SK-N-SH (cell line): ENCODE data around the gene JPT2. TPM values are rescaled to one million over a fixed set of nuclear protein-coding genes. Genes with fewer than 3 reads are reported as not detected.
A peak's percentile ranks its signal among the peaks of the same experiment; 100 is the strongest.

Source experiments
- CTCF ChIA-PET: fragments of 300-600, 350-600 bp; formaldehyde crosslinking; extraction: SDS; loops from one replicate; lab custom pipeline; 2021; lab: Yijun Ruan, JAX
- POLR2A ChIA-PET: fragments of 350-600 bp; sonication (Branson Sonifier 250); formaldehyde crosslinking; extraction: SDS; loops from one replicate; lab custom pipeline; 2020; ENCODE audit warnings: antibody characterized with exemption, inconsistent platforms; lab: Yijun Ruan, JAX
- DNase-seq: peaks from one replicate; pipeline ENCODE4 v3.0.0; 2012
- H2AFZ ChIP-seq: fragments of 200-600 bp; sonication (generic); 2 replicates; pipeline ENCODE4 v1.8.1; 2016; ENCODE audit warnings: antibody characterized with exemption, mild to moderate bottlenecking, low read depth
- H3F3A ChIP-seq: fragments of 200-600 bp; sonication (generic); replicated peaks from 2 replicates; pipeline ENCODE3; 2016; ENCODE audit warnings: antibody characterized with exemption, mild to moderate bottlenecking; ENCODE audit not compliant: insufficient read depth
- H3K27ac ChIP-seq, 2 experiments: fragments of 200-500 bp in 1 of 2; fragments of 200-600 bp in 1 of 2; sonication (Bioruptor generic) in 1 of 2; sonication (generic), shearing (Covaris generic) in 1 of 2; 2 replicates each; pipeline versions ENCODE4 v1.5.1 to v1.6.1; 2014 to 2016; ENCODE audit warnings: low read depth in 2 of 2, inconsistent platforms in 1 of 2, low read length in 1 of 2, mild to moderate bottlenecking in 1 of 2, mixed read lengths in 1 of 2
- H3K27me3 ChIP-seq: fragments of 200-600 bp; sonication (generic), shearing (Covaris generic); 2 replicates; pipeline ENCODE4 v1.6.1; 2016; ENCODE audit warnings: mixed run types; ENCODE audit not compliant: insufficient read depth
- H3K36me3 ChIP-seq, 2 experiments: fragments of 200-500 bp in 1 of 2; fragments of 200-600 bp in 1 of 2; sonication (Bioruptor generic) in 1 of 2; sonication (generic) in 1 of 2; replicated peaks in 1 of 2; 2 replicates each; pipeline versions ENCODE3 to v1.5.1; 2014 to 2016; ENCODE audit warnings: low read length in 1 of 2, mild to moderate bottlenecking in 1 of 2; ENCODE audit not compliant: insufficient read depth in 2 of 2, control insufficient read depth in 1 of 2
- H3K4me1 ChIP-seq, 2 experiments: fragments of 200-500 bp in 1 of 2; fragments of 200-600 bp in 1 of 2; sonication (Bioruptor generic) in 1 of 2; sonication (generic), shearing (Covaris generic) in 1 of 2; 2 replicates each; pipeline versions ENCODE4 v1.5.1 to v1.6.1; 2014 to 2016; ENCODE audit warnings: low read depth in 1 of 2, low read length in 1 of 2, mixed run types in 1 of 2; ENCODE audit not compliant: insufficient read depth in 2 of 2, control insufficient read depth in 1 of 2
- H3K4me2 ChIP-seq: fragments of 200-600 bp; sonication (generic), shearing (Covaris generic); 2 replicates; pipeline ENCODE4 v1.6.1; 2017; ENCODE audit warnings: mixed run types
- H3K4me3 ChIP-seq, 2 experiments: fragments of 200-500 bp in 1 of 2; fragments of 200-600 bp in 1 of 2; sonication (Bioruptor generic) in 1 of 2; sonication (generic), shearing (Covaris generic) in 1 of 2; 2 replicates each; pipeline versions ENCODE4 v1.5.1 to v1.8.1; 2014 to 2016; ENCODE audit warnings: low read depth in 2 of 2, inconsistent platforms in 1 of 2, low read length in 1 of 2, mild to moderate bottlenecking in 1 of 2, mixed read lengths in 1 of 2, moderate library complexity in 1 of 2
- H3K79me2 ChIP-seq: fragments of 200-600 bp; sonication (generic); 2 replicates; pipeline ENCODE4 v1.8.1; 2017; ENCODE audit warnings: mild to moderate bottlenecking; ENCODE audit not compliant: insufficient read depth
- H3K9ac ChIP-seq: fragments of 200-600 bp; sonication (generic); 2 replicates; pipeline ENCODE4 v1.6.1; 2017; ENCODE audit warnings: mixed run types
- H3K9me2 ChIP-seq: fragments of 200-600 bp; sonication (generic); 2 replicates; pipeline ENCODE4 v1.6.1; 2017; ENCODE audit warnings: mixed run types
- H3K9me3 ChIP-seq: fragments of 200-600 bp; sonication (generic); 2 replicates; pipeline ENCODE4 v1.6.1; 2017; ENCODE audit warnings: mixed run types, mild to moderate bottlenecking, moderate library complexity
- H4K20me1 ChIP-seq: fragments of 200-600 bp; sonication (generic); 2 replicates; pipeline ENCODE4 v1.6.1; 2017; ENCODE audit warnings: mild to moderate bottlenecking, mixed run types; ENCODE audit not compliant: insufficient read depth
- CHD2 ChIP-seq: fragments of 150-350 bp; IDR thresholded peaks from 2 replicates; pipeline ENCODE4 v1.6.1; 2018; ENCODE audit warnings: low read length; ENCODE audit not compliant: partially characterized antibody
- CTCF ChIP-seq: fragments of 200-600 bp; sonication (generic); IDR thresholded peaks from 2 replicates; pipeline ENCODE4 v1.6.1; 2017; ENCODE audit warnings: antibody characterized with exemption, mild to moderate bottlenecking, moderate library complexity
- EP300 ChIP-seq, 2 experiments: IDR thresholded peaks; 2 replicates each; pipeline versions ENCODE4 v1.4.0 to v1.6.1; 2012; ENCODE audit warnings: borderline replicate concordance in 1 of 2, low read depth in 1 of 2, low read length in 1 of 2
- EZH2phosphoT487 ChIP-seq: fragments of 200-600 bp; sonication (generic); IDR thresholded peaks from 2 replicates; pipeline ENCODE4 v1.6.1; 2017; ENCODE audit warnings: low read depth, mixed run types, mild to moderate bottlenecking, antibody characterized with exemption, moderate library complexity, borderline replicate concordance
- FOXJ3 ChIP-seq: sonication (generic); formaldehyde crosslinking; IDR thresholded peaks from 2 replicates; pipeline ENCODE4 v1.5.1; 2020; ENCODE audit warnings: mild to moderate bottlenecking, missing genetic modification reagents
- FOXM1 ChIP-seq: IDR thresholded peaks from 2 replicates; pipeline ENCODE4 v1.4.0; 2012; ENCODE audit warnings: low read depth, mild to moderate bottlenecking
- GATA2 ChIP-seq: sonication (generic); formaldehyde crosslinking; IDR thresholded peaks from 2 replicates; pipeline ENCODE4 v1.5.0; 2020; ENCODE audit warnings: mild to moderate bottlenecking, missing genetic modification reagents
- MAX ChIP-seq: IDR thresholded peaks from 2 replicates; pipeline ENCODE4 v1.4.0; 2012; ENCODE audit warnings: low read depth
- MXI1 ChIP-seq: IDR thresholded peaks from 2 replicates; pipeline ENCODE4 v1.6.1; 2012; ENCODE audit warnings: mild to moderate bottlenecking, low read depth, low read length, improper control_type of control experiment
- NRF1 ChIP-seq: IDR thresholded peaks from 2 replicates; pipeline ENCODE4 v1.6.1; 2012; ENCODE audit warnings: low read depth, mild to moderate bottlenecking, low read length
- PBX3 ChIP-seq: IDR thresholded peaks from 2 replicates; pipeline ENCODE4; 2012
- POLR2AphosphoS5 ChIP-seq: IDR thresholded peaks from 2 replicates; pipeline ENCODE4 v1.6.1; 2012; ENCODE audit warnings: low read depth, low read length
- RAD21 ChIP-seq: IDR thresholded peaks from 2 replicates; pipeline ENCODE4 v1.6.1; 2012; ENCODE audit warnings: mild to moderate bottlenecking, low read length
- RCOR1 ChIP-seq: fragments of 150-350 bp; IDR thresholded peaks from 2 replicates; pipeline ENCODE4 v1.6.1; 2017; ENCODE audit warnings: antibody characterized with exemption, low read length
- RFX5 ChIP-seq: IDR thresholded peaks from 2 replicates; pipeline ENCODE4 v1.6.1; 2012; ENCODE audit warnings: mild to moderate bottlenecking, improper control_type of control experiment, low read length
- SIN3A ChIP-seq: IDR thresholded peaks from 2 replicates; pipeline ENCODE4 v1.6.1; 2012; ENCODE audit warnings: low read depth, mild to moderate bottlenecking, low read length, moderate library complexity, borderline replicate concordance
- SMC3 ChIP-seq: IDR thresholded peaks from 2 replicates; pipeline ENCODE4 v1.6.1; 2012; ENCODE audit warnings: low read depth, low read length, improper control_type of control experiment
- TAF1 ChIP-seq: IDR thresholded peaks from 2 replicates; pipeline ENCODE4 v1.6.1; 2012; ENCODE audit warnings: low read depth, mild to moderate bottlenecking, low read length, moderate library complexity, borderline replicate concordance
- TCF12 ChIP-seq: IDR thresholded peaks from 2 replicates; pipeline ENCODE4 v1.4.0; 2012
- TEAD4 ChIP-seq: IDR thresholded peaks from 2 replicates; pipeline ENCODE4 v1.4.0; 2012; ENCODE audit warnings: mild to moderate bottlenecking, borderline replicate concordance; ENCODE audit not compliant: insufficient read depth
- YY1 ChIP-seq: IDR thresholded peaks from 2 replicates; pipeline ENCODE4 v1.4.0; 2012; ENCODE audit warnings: low read depth, mild to moderate bottlenecking
- WGBS: methylation state at CpG from one replicate; pipeline ENCODE4 v1.1.6; 2017; ENCODE audit warnings: low lambda C conversion rate; 5-methylcytosine and 5-hydroxymethylcytosine counted together
- polyA plus RNA-seq, 3 experiments: library from polyadenylated mRNA; depleted of rRNA; stranded (reverse); fragments of >200 nt; gene quantifications; 2 replicates each; pipeline ENCODE4 v1.2.3, GENCODE V29; 2012

The JPT2 gene
- polyA plus RNA-seq, 1 of the 3 experiments (the other 2 are of a cell fraction): 67.4 TPM

GRCh38 chr16:1721372-1721771 is 43.3 kb downstream of the JPT2 start:
- TF ChIP-seq CTCF (no peak), TEAD4 (no peak), TAF1 (no peak), EP300 (IDR thresholded peaks at IDR 0.05; ENCODE audit: borderline replicate concordance in 1 of 2, low read depth in 1 of 2, low read length in 1 of 2) (no peak), RCOR1 (no peak), GATA2 (CRISPR knock-in tag) (no peak), SIN3A (no peak), RAD21 (no peak)
- Histone ChIP-seq H3K9me2 (no peaks in the 10 kb centered on the region), H3K4me2 (peak overlapping the region; percentile 64; the same call in 1 of the 2 replicates), H3K27me3 (no peaks in the 10 kb centered on the region), H3K79me2 (peaks cover 93% of the 10 kb centered on the region), H3K4me3 (no peak overlapping the region), H3K9me3 (no peaks in the 10 kb centered on the region), H2AFZ (no peak overlapping the region), H3F3A (peaks cover 22% of the 10 kb centered on the region), H3K4me1 (peaks cover 0 to 15% of the 10 kb centered on the region in 2 experiments; a peak in 3 of 4 replicates), H4K20me1 (peaks cover 5% of the 10 kb centered on the region), H3K36me3 (no peaks in the 10 kb centered on the region), H3K27ac (peak overlapping the region in 1 of 2 experiments; percentile 89; a peak in 1 of 4 replicates), H3K9ac (no peak overlapping the region)
- ChIA-PET POLR2A (no interaction called here), CTCF (no interaction called here)
- 90% methylated on average over 9 of the region's 9 CpGs for WGBS
- DNase-seq: no peak

DNA sequence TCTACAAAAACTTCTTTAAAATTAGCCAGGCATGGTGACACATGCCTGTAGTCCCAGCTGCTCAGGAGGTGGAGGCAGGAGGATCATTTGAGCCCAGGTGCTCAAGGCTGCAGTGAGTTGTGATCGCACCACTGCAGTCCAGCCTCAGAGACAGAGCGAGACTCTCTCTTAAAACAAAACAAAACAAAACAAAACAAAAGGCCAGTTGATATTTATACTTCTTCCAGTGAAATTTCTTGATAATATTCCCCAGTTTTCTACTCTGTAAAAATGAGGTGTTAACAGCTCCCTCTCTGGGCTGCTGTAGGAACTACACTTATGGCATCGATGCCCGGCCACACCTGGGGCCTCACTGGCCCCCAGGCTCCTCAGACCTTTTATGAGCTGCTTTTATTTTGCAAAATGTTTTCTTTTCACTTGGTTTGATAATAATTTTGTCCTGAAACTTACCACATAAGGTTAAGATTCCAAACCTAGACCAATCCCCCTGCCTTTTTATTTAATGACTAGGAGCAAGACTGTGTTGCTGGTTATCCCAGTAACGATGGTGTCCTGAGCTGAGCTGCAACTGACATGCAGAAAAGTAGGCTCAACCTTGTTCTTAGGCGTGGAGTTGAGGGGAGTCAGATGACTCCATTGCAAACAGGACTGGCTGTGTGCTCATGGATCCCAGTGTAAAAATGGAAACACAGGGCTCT is 45.5 kb downstream of the JPT2 start:
- peaks cover 71% of the 10 kb centered on the region for H3K79me2 ChIP-seq
- ChIA-PET POLR2A (interaction anchor here (1.1 kb wide), 1 partner anchor 17 kb away, joined by 7 read pairs; the partner anchor contains the start of gene MAPK8IP3), CTCF (interaction anchor here (0.5 to 1.9 kb wide), 21 partner anchors 8 to 315 kb away, joined by 3 to 8 read pairs (median 4); partner anchors contain the start of genes NUBP2, PTX4 and SPSB3)
- peaks cover 22% of the 10 kb centered on the region for H3F3A ChIP-seq
- peak; percentile 78 for DNase-seq
- H3K9me2 ChIP-seq: no peaks in the 10 kb centered on the region
- H3K9me3 ChIP-seq: no peaks in the 10 kb centered on the region
- H3K27me3 ChIP-seq: no peaks in the 10 kb centered on the region
- peaks cover 0 to 15% of the 10 kb centered on the region in 2 experiments; a peak in 3 of 4 replicates for H3K4me1 ChIP-seq
- H3K9ac ChIP-seq: no peak overlapping the region
- WGBS: 58% methylated on average over 6 of the region's 6 CpGs
- H3K4me2 ChIP-seq: 0 out of 2 replicates have a peak overlapping the region, but pooled peaks have one; percentile 64
- peaks cover 5% of the 10 kb centered on the region for H4K20me1 ChIP-seq
- H2AFZ ChIP-seq: no peak overlapping the region
- H3K36me3 ChIP-seq: no peaks in the 10 kb centered on the region
- H3K4me3 ChIP-seq: no peak overlapping the region; a peak in 1 of 4 replicates
- peak overlapping the region in 1 of 2 experiments; percentile 89; a peak in 1 of 4 replicates for H3K27ac ChIP-seq
- TF ChIP-seq TAF1 (no peak), RFX5 (no peak), CTCF (peak; percentile 81), RAD21 (peak; percentile 62), TCF12 (no peak), SIN3A (no peak), SMC3 (peak; percentile 39), NRF1 (no peak), YY1 (no peak), POLR2AphosphoS5 (no peak), EZH2phosphoT487 (no peak), FOXJ3 (CRISPR knock-in tag) (no peak), PBX3 (no peak), CHD2 (no peak), MAX (no peak), TEAD4 (no peak), MXI1 (no peak), FOXM1 (no peak)
